HG02798 (cell line): ENCODE results near the gene COLEC11.
"Not testable (repeated sequence)": the region's sequence is repeated elsewhere in the genome, so short reads cannot be mapped to it uniquely, and the experiment has no call there.

Experiments
- ATAC-seq: cut with Tn5 transposase; IDR thresholded peaks from one replicate; pipeline ENCODE4 v1.9.1; 2021; ENCODE audit warnings: mild to moderate bottlenecking; ENCODE audit not compliant: unreplicated experiment, poor library complexity

Gene COLEC11

DNA sequence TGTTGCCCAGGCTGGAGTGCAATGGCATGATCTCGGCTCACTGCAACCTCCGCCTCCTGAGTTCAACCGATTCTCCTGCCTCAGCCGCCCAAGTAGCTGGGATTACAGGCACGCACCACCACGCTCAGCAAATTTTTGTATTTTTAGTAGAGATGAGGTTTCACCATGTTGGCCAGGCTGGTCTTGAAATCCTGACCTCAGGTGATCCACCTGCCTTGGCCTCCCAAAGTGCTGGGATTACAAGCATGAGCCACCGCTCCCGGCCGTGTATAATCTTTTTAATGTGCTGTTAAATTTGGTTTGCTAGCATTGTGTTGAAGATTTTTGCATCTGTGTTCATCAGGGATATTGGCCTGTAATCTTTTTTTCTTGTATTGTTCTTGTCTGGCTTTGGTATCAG lies 24.7 kb downstream of the COLEC11 start:
- ATAC-seq: not testable (repeated sequence)

- no peak for ATAC-seq
Measured at GRCh38 chr2:3620834-3621233, 25.9 kb downstream of the COLEC11 start.

DNA sequence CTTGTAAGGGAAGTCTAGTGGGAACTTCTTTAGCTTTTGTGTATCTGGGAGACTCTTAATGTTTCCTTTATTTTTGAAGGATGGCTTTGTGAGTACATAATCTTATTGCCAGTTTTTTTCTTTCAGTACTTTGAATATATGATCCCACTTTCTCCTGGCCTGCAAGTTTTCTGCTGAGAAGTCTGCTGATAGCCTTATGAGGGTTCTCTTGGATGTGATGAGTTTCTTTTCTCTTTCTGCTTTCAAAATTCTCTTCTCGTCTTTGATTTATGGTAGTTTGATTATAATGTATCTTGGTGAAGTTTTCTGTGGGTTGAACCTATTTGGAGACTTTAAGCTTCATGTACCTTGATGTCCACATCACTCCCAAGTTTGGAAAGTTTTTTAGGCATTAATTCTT lies 28.1 kb downstream of the COLEC11 start:
- no peak for ATAC-seq

DNA sequence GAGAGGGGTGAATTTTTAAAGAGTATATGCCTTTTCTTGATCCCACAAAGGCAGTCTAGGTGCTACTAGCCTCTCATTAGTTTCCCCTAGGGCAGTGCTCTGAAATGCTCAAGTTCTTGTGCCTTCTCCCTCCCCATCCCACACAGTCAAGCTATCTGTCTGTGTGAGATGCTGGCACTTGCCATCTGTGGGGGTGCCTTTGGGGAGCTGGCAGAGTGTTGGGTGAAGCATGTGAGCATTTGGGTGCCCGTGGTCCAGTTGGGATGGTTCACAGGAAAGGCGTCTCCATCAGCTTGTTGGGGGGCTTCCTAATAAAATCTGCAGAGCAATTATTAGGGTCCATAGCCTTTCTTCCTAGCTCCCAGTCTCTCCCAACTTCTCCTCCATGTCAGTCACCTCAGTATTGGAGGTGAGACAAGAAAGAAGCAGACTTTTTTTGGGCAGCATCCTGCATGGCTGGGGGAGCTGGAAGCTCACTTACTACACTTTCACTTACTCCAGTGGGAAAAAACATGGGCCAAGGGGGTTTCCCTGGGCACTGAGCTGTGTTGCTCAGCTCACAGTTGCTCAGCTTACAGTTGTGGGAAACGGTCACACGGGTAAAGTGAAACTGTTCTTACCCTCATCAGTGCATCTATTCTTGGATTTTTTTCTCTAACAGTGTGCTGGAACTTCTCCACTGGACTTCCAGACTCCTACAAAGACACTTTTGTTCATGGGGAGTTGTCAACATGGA lies 29.3 kb downstream of the COLEC11 start:
- ATAC-seq: no peak

DNA sequence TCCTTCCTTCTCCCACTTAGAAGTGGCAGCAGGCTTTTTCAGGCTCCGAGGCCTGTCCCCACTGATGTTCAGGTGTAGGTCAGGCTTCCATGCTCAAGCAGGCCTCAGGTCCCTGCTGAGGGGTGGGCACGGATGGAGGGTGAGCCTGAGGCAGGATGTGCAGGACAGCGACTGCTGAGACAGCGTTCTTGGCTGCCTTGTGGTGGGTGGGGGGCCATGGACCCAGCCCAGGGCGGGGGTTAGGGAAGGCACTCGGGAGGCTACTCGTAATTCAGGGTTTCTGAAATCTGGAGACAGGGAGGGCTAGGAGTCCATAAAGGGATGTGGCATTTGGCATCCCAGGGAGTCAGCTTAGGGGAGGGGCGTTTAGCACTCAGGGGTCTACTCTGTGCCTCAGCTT lies 30.3 kb downstream of the COLEC11 start:
- ATAC-seq: no peak

- no peak for ATAC-seq
Measured at GRCh38 chr2:3626118-3626811, 31.4 kb downstream of the COLEC11 start.

DNA sequence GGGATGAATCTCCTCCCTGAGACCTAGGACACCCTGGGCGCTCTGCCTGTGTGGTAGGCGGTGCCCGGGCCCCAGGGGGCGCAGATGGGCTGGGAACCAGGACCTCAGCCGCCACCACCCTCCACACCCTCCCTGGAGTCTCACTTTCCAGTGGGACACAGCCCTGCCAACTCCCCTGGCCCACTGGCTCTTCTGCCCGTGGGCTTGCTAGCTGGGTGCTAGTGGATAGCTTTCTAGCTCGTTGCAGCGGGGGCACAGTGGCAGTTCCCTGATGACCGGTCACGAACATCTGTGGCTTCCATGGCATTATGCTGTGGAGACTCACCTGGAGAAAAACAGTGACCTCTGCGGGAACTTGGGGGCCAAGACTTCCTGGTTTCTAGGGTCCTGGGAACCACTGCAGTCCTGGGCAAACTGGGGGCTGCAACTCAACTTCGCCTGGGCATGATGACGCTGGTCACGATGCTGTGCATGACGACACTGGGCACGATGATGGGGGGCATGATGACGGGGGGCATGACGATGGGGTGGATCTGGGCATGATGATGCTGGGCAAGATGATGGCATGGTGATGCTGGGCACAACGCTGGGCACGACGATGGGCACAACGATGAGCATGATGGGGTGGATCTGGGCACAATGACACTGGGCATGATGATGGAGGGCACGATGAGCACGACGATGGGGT lies 32.0 kb downstream of the COLEC11 start:
- no peak for ATAC-seq

- no peak for ATAC-seq
Measured at GRCh38 chr2:3627500-3628100, 32.7 kb downstream of the COLEC11 start.

GRCh38 chr2:3628241-3628679 lies 33.3 kb downstream of the COLEC11 start:
- no peak for ATAC-seq

GRCh38 chr2:3628800-3629199 lies 33.9 kb downstream of the COLEC11 start:
- ATAC-seq: no peak

GRCh38 chr2:3630631-3631030 lies 35.7 kb downstream of the COLEC11 start:
- no peak for ATAC-seq

- ATAC-seq: no peak
Measured at GRCh38 chr2:3631161-3631850, 36.4 kb downstream of the COLEC11 start.

DNA sequence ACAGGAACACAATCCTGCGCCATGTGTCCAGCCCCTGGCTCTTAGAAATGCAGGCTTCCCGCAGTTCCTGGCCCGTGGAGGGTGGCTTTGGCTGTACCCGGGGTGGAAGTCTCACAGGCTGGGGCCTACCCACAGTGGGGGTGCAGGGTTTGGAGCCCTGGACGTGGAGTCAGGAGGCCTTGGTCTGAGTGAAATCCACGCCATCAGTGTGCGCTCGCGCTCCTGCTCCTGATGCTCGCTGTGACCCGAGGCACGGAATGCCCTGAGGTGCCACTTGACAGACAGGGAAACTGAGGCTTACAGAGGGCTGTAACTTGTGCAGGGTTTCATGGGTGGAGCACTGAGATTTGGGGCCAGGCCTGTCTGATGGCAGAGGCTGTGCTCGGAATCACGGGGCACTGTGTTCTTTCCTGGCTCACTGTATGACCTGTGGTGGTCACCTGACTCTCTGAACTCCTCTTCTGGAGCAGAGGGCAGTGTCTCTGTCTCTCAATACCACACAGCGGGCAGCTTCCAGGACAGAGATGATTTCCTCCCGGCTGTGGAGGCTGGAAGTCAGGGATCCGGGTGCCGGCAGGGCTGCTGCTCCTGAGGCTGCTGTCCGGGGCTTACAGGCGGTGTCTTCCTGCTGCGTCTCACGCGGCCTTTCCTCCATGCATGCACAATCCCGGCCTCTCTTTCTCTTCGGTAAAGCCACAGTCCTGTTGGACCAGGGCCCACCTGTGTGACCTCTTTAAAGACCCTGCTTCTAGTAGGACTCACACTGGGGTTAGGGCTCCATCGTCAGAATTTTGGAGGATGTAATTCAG lies 37.1 kb downstream of the COLEC11 start:
- ATAC-seq: no peak

GRCh38 chr2:3633089-3633981 lies 38.4 kb downstream of the COLEC11 start:
- ATAC-seq: no peak

DNA sequence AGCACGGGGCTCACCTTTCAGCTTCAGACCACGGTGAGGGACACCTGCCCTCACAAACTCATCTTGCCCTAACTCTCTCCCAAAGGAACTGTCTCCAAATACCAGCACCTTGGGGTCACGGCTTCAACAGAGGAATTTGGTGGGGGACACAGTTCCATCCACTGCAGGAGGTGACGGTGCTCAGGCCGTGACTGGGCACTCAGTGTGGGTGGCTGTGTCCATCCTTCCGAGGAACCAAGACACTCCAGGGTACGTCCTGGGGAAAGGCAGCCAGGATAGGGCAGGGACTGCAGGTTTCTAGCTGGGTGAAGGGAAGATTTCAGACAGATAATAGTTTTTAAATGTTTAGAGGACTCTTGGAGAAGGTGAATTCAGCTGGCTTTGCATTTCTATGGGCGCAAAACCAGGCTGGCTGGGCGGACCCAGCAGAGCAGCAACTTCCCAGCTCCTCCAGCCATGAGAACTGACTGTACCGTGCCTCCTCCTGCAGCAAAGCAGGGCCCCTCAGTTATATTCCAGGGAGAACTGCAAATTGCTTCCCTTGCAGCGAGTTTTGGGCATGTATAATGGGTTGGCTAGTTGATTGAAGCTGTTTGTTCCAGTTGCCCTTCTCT lies 39.2 kb downstream of the COLEC11 start:
- ATAC-seq: no peak

- ATAC-seq: no peak
Measured at GRCh38 chr2:3634596-3635121, 39.7 kb downstream of the COLEC11 start.

DNA sequence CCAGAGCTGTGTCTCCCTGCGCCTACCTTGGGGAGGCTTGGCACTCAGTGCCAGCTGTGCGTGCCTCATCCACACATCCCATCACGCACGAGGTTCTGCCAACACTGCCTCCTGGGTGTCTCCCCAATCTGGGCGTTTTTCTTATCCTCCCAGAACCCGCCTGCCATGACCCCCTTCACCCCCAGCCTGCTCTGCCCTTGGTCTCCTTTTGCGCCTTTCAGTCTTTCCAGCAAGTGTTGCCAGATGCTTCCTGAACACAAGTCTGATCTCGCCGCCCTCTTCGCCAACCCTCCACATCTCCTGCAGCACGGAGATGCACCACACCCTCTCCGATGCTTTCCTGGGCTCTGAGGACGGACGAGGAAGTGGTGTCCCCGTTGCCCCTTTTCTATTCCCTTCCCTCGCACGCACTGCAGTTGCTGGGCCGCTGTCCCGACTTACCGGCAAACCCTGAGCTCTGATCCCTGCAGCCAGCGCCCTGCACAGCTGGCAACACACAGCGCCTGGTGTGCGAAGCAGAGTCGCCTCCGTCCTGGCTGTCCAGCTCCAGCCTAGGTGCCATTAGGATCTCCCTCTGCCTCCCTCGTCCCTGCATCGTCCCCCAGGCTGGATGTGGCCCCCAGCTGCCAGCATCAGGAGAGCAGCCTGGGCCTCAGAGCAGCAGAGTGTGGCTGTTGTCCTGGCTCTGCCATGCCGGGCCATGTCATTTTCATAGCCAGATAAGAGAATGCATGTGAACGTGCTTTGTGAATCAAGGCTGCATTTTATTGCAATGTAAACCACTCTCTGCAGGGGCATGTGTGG lies 40.5 kb downstream of the COLEC11 start:
- no peak for ATAC-seq
